HG03139 (cell line): Measurements from ENCODE around the gene RASGRP1.

Experiments used
- ATAC-seq: cut with Tn5 transposase; IDR thresholded peaks from one replicate; pipeline ENCODE4 v1.9.1; 2021; ENCODE audit not compliant: unreplicated experiment

RASGRP1 gene

GRCh38 chr15:38463893-38464292 is 100.7 kb downstream of the RASGRP1 start:
- ATAC-seq = no peak

- peak; percentile 65 for ATAC-seq
Observed at GRCh38 chr15:38461066-38461833, 103.4 kb downstream of the RASGRP1 start.

GRCh38 chr15:38460543-38460942 is 104.1 kb downstream of the RASGRP1 start:
- no peak for ATAC-seq

- ATAC-seq = no peak
Observed at GRCh38 chr15:38459480-38459879, 105.1 kb downstream of the RASGRP1 start.

- ATAC-seq = no peak
Observed at GRCh38 chr15:38458646-38459045, 106.0 kb downstream of the RASGRP1 start.

- no peak for ATAC-seq
Observed at GRCh38 chr15:38455092-38455491, 109.5 kb downstream of the RASGRP1 start.

GRCh38 chr15:38454696-38455090 is 109.9 kb downstream of the RASGRP1 start:
- ATAC-seq = no peak

- ATAC-seq = peak; percentile 89
Observed at GRCh38 chr15:38453971-38454695, 110.5 kb downstream of the RASGRP1 start, which contains the start of gene FAM98B. Gene FAM98B, plus strand, starts transcription at chr15:38454127. Its CDS starts 35 bp downstream, at chr15:38454162.

- ATAC-seq = no peak
Observed at GRCh38 chr15:38441130-38441519, 123.5 kb downstream of the RASGRP1 start.

GRCh38 chr15:38440353-38441129 is 124.1 kb downstream of the RASGRP1 start:
- peak; percentile 73 for ATAC-seq
